Fibroblast of skin of right biceps (primary cell): ENCODE results near the gene NOTUM.

Experiments
- DNase-seq: peaks from one replicate; pipeline ENCODE4 v3.0.0-alpha.2; 2013

NOTUM gene

DNA sequence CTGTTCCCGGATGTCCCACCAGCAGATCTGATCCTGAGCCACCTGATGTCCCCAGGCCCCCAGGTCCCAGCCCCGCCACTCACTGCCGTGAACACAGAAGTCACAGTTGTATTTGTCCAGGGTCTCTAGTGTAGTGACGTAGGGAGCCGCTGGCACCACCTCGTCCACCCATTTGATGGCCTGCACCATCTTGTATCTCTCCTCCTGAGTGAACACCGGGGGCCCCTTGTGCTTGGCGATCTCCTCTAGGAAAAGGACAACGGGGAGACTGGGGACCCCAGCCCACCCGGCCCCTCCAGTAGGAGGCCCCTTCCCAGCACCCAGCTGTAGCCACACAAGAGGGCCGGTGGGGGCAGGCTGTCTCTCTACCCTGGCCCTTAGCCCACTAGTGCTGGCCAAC is 52.2 kb downstream of the NOTUM start:
- no peak for DNase-seq

DNA sequence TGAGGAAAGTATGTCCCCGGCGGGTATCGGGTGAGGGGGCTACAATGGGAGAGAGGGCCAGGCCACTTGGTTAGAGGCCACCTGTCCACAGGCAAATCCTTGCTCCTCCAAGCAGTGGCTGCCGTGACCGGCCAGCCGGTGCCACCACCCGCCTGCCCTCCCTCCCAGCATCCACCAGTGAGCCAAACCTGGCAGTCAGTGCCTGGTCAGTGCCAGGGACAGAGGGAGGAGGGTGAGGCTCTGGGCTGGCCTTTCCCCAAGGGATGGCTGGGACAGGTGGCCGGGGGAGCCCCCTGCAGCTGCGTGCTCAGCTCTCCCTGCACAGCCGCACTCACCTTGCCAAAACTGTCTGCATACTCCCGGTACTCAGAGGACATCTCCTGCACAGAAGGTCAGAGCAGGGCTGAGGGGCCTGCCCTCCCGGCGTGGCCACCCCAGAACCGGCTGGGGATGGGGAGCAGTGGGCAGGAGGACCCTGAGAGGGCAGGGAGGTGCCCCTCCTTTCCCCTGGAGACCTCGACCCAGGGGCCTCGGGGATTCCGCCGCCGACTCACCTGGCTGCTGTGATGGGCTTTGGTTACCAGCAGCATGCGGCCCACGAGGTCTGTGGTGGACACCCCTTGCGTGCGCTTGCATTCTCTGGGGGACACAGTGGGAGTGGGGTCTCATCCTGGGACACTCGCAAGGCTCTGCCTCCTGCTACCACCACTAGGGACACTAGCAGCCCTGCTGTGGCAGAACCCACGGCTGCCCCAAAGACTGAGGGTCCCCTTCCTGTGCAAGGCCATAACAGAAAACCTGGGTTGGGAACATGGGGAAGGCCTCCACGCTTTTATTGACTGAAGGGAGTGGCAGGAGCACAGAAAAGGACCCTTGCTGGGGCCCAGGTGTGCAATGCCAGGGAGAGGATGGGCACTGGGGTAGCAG is 53.5 kb downstream of the NOTUM start:
- DNase-seq: no peak

DNA sequence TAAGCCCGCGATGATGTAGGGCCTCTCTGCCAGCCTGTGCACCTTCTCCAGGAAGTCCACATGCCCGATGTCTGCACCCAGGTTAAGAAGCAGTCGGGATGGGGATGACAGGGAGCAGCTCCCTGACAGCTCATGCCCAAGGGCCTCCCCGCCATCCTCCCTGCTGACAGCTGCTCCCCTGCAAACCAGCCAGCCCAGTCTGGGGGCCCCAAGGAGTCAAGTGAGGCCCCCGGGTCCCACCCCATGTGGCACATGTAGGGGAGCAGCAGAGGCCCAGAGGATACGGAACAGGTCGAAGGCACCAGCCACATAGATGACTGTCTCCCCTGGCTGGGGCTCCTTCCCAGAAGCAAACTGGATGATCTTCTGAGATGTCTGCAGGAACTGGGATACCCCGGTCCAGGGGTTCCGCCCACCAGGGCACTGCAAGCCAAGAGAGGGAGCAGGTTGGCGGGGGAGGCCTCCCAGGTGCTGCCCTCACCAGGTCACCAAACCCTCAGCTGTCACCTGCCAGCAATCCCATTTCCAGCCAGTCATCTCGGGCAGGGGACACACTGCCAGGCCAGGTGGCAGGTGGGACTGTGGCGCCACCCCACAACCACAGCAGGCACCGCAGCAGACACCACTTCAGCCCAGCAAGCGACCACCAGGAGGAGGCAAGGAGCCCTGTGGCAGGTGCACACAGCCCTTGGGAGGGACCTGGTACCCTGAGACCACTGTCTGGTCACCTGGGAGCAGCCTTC is 54.3 kb downstream of the NOTUM start:
- no peak for DNase-seq

DNA sequence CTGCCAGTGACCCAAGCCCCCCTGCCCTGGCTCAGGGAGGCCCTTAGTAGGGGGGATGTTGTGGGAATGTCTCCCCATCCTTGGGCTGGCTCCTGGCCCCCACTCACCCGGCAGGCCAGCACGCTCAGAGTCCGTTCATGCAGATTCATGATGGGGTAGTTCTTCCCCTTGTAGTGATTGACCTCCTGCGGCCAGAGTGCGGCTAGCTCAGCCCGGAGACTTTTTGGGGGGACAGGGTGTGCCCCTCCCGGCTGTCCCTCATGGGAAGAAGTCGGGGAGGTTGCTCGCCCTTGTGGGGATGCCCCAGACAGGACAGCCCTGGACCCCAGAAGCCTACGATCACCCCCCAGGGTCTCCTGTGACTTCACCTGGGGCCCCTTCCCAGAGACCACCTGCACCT is 55.0 kb downstream of the NOTUM start:
- no peak for DNase-seq

DNA sequence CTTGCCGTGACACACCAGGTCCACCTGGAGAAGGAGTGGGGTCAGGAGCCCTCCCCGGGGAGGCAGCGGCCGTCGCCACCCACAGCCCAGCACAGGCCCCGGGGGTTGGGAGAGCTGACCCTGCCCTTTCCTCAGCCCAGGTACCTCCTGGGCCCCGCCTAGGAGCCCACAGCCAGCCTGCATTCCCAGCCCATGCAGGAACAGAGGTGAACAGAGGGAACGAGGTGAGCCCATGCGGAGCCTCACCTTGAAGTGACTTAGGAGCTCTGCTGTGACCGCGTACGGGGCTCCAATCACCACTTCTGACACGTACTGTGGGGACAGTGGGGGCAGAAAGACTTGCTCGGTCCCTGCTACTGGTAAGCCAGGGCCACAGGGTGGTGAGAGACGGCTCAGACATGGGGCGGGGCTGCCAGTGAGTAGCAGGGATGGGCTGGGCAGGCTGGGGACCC is 55.5 kb downstream of the NOTUM start:
- no peak for DNase-seq

DNA sequence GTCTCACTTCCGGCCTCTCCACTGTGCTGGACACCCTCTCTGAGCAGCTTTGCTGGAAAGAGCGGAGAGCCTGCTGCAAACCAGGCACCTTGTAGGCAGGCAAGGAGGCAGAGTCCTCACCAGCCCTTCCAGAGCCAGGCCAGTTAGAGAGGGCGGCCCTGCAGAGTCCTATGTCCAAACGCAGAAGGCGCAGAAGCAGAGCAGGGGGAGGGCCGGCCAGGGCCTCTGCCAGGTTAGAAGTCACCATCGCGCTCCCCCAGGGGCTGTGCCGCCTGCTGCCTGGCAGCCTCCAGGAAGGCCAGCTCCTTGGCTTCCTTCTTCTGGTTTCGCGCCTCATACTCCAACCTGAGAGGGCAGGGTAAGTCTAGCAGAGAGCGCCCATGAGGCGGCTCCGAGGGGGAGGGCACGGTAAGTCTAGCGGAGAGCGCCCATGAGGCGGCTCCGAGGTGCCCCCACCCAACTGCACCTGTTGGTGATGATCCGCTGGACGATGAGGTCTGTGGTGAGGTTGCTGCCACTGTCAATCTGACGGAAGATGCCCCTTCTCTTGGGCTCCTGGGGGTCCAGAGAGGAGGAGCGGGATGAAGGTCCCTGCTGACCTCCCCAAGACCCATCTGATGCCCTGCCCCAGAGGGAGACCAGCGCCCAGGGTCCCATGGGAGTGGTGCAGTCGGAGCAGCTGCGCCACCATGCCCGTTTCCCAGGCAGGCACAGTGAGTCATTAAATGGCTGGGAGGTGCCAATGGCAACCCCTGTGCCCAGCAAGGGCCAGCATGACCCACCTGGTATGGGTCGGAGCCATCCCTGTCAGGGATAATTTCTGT is 56.2 kb downstream of the NOTUM start:
- no peak for DNase-seq

DNA sequence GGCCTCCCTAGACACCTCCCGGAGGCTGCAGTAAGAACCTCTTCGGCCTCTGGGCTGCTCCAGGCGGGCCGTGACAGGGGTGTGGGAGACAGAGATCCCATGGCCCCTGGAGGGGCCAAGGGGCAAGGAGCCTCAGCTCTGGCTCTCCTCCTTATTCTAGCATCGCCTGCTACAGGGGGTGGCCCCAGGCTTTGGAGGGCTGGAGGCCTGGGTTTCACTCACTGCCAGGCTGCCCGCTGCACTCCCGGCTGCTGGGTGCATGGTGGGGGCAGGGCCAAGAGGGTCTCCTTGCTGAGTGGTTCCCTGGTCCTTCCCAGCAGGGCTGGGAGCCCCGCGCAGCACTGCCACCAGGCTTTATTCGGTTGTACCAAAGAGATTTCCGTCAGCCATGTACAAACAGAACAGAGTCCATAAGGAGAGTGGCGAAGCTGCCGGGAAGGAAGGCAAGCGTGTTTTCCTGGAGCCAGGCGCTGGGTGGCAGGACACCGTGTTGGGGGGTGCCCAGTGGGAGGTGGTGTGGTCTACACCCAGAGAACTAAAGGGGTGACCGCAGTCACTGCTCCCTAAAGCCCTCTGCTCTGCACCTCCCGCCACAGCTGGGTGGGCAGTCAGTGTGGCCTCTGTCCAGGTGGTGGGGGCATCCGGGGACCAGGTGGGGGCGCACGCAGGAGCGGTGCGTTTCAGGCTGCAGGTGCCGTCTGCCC is 56.9 kb downstream of the NOTUM start:
- DNase-seq: no peak

DNA sequence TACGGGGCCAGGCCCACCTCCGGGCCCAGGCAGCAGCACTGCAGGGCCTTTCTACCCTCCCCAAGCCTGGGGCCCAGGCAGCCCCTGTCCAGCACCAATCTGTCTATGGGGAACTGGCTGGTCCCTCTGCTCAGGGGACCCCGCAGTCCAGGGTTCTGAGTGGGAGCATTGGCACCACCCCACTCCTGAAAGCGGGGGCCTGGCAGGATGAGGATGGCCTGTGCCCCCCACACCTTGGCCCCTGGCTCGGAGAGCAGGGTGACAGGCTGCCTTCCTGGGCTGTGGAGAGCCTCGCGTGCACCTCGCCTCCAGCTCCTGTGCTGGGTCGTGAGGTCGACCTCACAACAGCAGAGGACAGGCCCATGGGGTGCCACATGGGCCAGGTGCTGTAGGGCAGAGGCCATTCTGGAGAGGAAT is 57.6 kb downstream of the NOTUM start:
- no peak for DNase-seq

DNA sequence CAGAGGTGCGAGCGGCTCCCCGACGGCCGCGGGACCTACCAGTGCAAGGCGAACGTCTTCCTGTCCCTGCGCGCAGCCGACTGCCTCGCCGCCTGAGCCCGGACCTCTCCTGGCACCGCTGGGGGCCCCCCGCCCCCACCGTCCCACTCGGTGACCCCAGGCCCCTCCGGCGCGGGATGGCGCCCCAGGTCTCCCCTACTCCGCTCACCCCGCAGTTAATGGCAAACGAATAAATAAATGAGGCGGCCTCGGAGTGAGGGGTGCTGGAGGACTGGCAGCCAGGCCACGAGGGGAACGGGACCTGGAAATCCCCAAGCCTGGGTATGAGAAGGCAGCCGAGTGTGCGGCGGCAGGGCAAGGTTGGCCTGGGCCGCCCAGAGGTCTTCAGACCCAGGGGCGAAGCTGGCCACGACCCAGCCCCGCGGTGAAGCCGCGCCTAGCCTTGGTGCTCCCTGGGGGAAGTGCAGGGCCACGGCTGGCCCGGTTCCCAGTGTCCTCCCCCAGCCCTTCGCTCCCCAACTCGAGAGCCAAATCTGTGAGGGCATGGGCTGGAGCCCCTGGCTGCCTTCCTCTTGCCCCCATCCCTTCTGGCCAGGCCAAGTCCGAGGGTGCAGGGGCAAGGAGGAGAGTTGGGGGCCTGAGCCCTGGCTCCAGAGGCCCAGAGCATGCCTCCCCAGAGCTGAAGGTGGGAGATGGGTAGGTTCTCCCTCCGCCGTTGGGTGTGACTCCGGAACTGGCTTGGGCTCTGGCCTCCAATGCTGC is 58.2 kb downstream of the NOTUM start:
- DNase-seq: no peak
